Activated CD4-positive, alpha-beta T cell treated with anti-CD3 and anti-CD28 coated beads, Interleukin-2, amount 10 ng/mL, durations not matched to agents 7 days and 5 days (primary cell): Measurements from ENCODE around the gene EXOG. TPM values are rescaled to one million over a fixed set of nuclear protein-coding genes. Genes with fewer than 3 reads are reported as not detected.

Experiments used
- CTCF ChIA-PET: fragments of 350-600 bp; sonication (Branson Sonifier 250); formaldehyde crosslinking; loops from one replicate; lab custom pipeline; 2021; ENCODE audit warnings: antibody characterized with exemption; lab: Charles Lee
- POLR2A ChIA-PET: fragments of 350-600 bp; sonication (Branson Sonifier 250); formaldehyde crosslinking; loops from one replicate; lab custom pipeline; 2021; ENCODE audit warnings: antibody characterized with exemption; lab: Charles Lee
- DNase-seq: peaks from one replicate; pipeline ENCODE4 v3.0.0-alpha.2; 2020
- H3K27ac Mint-ChIP-seq: one replicate; pipeline ENCODE4 v1.8.0; 2021; ENCODE audit warnings: mild to moderate bottlenecking, moderate library complexity, mixed read lengths
- H3K27me3 Mint-ChIP-seq: one replicate; pipeline ENCODE4 v1.8.0; 2021; ENCODE audit warnings: mixed read lengths
- H3K36me3 Mint-ChIP-seq: one replicate; pipeline ENCODE4 v1.8.0; 2021; ENCODE audit warnings: low read depth, mixed read lengths
- H3K4me1 Mint-ChIP-seq: one replicate; pipeline ENCODE4 v1.8.0; 2021; ENCODE audit warnings: mixed read lengths
- H3K4me3 Mint-ChIP-seq: one replicate; pipeline ENCODE4 v1.8.0; 2021; ENCODE audit warnings: mild to moderate bottlenecking, moderate library complexity, mixed read lengths
- H3K9me3 Mint-ChIP-seq: one replicate; pipeline ENCODE4 v1.8.0; 2021; ENCODE audit warnings: mixed read lengths
- total RNA-seq, 2 experiments: library from RNA; stranded (reverse); gene quantifications; one replicate each; pipeline ENCODE4 v1.2.3, GENCODE V29; 2021

The EXOG gene
- total RNA-seq, 2 experiments from 2014 or later = 25.5 to 28.1 TPM

DNA sequence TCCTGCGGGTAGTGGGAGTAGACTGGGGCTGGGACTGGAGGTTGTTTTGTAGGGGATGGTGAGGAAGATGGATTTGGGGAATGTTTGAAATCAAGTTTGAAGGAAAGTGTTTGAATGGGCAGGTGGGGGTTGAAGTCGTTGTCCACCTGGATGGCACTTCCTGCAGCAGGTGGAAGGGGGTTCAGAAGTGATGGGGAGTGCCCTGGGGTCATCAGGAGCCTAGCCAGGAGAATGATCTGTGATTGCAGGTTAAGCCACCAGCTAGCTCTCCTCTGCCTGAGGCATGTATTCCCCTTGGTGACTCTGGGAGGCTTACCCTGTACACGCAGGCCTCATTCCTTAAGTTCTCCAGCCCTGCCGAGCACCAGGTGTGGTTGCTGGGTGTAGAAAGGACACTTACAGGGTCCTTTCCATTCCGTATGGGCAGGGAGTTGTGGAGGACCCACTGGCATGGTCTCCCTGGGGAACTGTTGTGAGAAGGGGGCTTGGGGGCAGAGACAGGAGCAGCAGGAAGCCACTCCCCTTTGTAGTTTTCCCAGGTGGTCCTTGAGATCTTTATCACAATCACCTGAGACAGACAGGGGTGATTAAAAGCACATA lies 19.9 kb upstream of the EXOG start:
- Mint-ChIP-seq H3K4me3 (no peak overlapping the region), H3K4me1 (no peaks in the 10 kb centered on the region), H3K36me3 (peaks cover 3% of the 10 kb centered on the region), H3K27ac (no peak overlapping the region), H3K9me3 (no peaks in the 10 kb centered on the region), H3K27me3 (no peaks in the 10 kb centered on the region)
- ChIA-PET POLR2A (no interaction called here), CTCF (interaction anchor here (1.0 kb wide), 1 partner anchor 17 kb away, joined by 3 read pairs; no protein-coding TSS in a partner anchor)
- no peak for DNase-seq

DNA sequence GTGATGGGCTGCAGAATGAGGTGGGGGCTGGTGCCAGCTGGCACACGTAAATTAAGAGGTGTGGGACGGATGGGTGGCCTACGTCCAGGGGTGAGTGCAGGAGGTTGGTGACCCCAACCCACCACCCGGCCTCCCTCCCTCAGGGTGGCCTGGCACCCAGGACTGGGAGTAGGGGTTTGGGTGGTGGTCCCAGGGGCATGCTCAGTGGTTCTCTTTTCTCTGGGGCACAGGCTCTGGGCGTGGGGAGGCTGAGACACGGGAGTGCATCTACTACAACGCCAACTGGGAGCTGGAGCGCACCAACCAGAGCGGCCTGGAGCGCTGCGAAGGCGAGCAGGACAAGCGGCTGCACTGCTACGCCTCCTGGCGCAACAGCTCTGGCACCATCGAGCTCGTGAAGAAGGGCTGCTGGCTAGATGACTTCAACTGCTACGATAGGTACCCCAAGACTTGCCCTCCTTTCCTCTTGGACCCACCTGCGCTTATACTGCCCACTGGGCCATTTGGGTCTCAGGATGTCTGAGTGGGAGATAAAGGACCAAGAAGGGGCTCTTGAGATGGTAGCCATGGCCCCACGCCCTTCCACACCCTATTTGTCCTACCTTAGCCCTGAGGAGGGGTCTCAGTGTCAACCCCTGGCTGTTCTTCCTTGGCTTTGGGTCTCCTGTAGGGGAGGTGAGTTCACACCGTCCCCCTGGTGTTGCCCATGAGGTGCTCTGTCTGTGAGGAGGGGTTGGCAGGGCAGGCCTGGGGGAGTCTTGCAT lies 18.9 kb upstream of the EXOG start:
- Mint-ChIP-seq H3K36me3 (peaks cover 6% of the 10 kb centered on the region), H3K4me1 (no peaks in the 10 kb centered on the region), H3K4me3 (no peak overlapping the region), H3K27me3 (no peaks in the 10 kb centered on the region), H3K27ac (no peak overlapping the region), H3K9me3 (no peaks in the 10 kb centered on the region)
- CTCF ChIA-PET = interaction anchor here (0.5 kb wide), 1 partner anchor 8 kb away, joined by 4 read pairs; no protein-coding TSS in a partner anchor
- POLR2A ChIA-PET = no interaction called here
- DNase-seq = no peak

DNA sequence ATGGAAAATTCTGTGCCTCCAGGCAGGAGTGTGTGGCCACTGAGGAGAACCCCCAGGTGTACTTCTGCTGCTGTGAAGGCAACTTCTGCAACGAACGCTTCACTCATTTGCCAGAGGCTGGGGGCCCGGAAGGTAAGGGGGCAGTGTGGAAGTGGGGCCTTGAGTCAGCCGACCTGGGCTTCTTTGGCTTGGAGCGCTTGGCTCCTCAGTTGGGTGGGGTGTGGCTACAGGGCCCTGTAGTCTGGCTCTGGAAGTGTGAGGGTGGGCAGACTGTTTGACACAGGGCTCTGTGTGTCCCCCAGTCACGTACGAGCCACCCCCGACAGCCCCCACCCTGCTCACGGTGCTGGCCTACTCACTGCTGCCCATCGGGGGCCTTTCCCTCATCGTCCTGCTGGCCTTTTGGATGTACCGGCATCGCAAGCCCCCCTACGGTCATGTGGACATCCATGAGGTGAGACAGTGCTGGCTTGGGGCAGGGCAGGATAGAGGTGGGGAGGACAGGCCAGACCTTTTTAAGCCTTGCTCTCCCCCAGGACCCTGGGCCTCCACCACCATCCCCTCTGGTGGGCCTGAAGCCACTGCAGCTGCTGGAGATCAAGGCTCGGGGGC lies 18.2 kb upstream of the EXOG start:
- Mint-ChIP-seq H3K4me1 (no peaks in the 10 kb centered on the region), H3K4me3 (no peak overlapping the region), H3K27me3 (no peaks in the 10 kb centered on the region), H3K27ac (no peak overlapping the region), H3K36me3 (peaks cover 11% of the 10 kb centered on the region), H3K9me3 (no peaks in the 10 kb centered on the region)
- no peak for DNase-seq
- ChIA-PET POLR2A (no interaction called here), CTCF (interaction anchor here (0.5 to 4.0 kb wide), 2 partner anchors 7 to 132 kb away, joined by 4 to 28 read pairs; partner anchors contain the start of gene XYLB)

DNA sequence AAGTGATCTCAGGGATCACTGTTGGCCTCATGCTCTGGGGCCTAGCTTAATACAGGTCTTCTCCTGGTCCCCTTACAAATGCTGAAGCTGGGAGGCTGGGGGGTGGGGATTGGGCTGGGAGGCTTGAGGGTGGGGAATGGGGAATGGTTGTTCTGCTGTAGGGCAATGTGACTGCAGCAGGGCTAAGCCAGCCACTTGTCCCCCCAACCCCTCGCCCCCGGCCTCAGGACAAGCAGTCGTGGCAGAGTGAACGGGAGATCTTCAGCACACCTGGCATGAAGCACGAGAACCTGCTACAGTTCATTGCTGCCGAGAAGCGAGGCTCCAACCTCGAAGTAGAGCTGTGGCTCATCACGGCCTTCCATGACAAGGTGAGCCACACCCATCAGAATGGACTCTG lies 17.2 kb upstream of the EXOG start:
- H3K4me1 Mint-ChIP-seq = no peaks in the 10 kb centered on the region
- peaks cover 17% of the 10 kb centered on the region for H3K36me3 Mint-ChIP-seq
- ChIA-PET POLR2A (no interaction called here), CTCF (interaction anchor here (4.0 kb wide), 1 partner anchor 133 kb away, joined by 28 read pairs; the partner anchor contains the start of gene XYLB)
- no peak overlapping the region for H3K27ac Mint-ChIP-seq
- H3K27me3 Mint-ChIP-seq = no peaks in the 10 kb centered on the region
- no peak overlapping the region for H3K4me3 Mint-ChIP-seq
- no peaks in the 10 kb centered on the region for H3K9me3 Mint-ChIP-seq
- no peak for DNase-seq

DNA sequence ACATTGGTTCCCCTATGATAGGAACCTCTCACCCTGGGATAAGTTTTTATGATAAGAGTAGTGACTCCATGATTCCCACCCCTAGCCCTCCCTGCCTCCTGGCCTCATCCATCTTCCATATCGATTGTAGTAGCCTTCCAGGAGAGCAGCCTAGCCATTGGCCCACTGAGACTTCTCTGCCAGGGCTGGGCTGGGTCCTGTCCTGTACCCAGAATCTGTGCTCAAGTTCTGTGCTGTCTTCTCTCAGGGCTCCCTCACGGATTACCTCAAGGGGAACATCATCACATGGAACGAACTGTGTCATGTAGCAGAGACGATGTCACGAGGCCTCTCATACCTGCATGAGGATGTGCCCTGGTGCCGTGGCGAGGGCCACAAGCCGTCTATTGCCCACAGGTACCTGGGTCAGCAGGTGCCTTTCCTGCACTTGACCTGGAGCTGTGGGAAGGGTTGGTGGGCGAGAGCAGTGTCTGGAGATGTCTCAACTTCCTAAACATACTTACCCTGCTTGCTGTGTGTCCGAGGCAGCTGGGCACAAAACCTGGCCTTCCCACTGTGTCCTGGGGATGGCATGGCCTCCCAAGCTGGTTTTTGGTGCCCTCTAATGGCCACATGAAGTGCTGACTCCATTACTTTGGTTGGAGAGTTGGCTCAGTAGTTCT lies 16.6 kb upstream of the EXOG start:
- DNase-seq = peak; percentile 63
- peak overlapping the region; percentile 68 for H3K27ac Mint-ChIP-seq
- no peaks in the 10 kb centered on the region for H3K4me1 Mint-ChIP-seq
- peaks cover 17% of the 10 kb centered on the region for H3K36me3 Mint-ChIP-seq
- ChIA-PET CTCF (interaction anchor here (0.6 to 4.0 kb wide), 7 partner anchors 8 to 343 kb away, joined by 3 to 28 read pairs (median 5); partner anchors contain the start of genes ACAA1, EXOG and XYLB), POLR2A (no interaction called here)
- H3K4me3 Mint-ChIP-seq = no peak overlapping the region
- H3K27me3 Mint-ChIP-seq = no peaks in the 10 kb centered on the region
- no peaks in the 10 kb centered on the region for H3K9me3 Mint-ChIP-seq

DNA sequence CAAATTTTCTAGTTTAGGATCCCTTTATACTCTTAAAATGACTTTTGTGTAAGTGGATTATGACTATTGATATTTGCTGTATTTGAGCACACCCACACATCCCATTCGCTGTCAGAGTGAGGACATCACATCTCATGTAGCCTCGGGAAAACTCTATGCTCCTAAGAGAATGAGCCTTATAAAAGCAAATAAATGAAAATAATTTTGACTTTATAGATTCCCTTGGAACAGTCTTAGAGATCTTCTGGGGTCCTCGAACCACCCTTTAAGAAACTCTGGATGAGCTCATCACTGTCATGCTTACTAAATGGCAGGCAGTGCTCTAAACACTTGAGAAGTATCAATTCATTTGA lies 16.1 kb upstream of the EXOG start:
- CTCF ChIA-PET = interaction anchor here (0.6 to 4.0 kb wide), 8 partner anchors 9 to 343 kb away, joined by 3 to 28 read pairs (median 4); partner anchors contain the start of genes ACAA1, EXOG and XYLB
- Mint-ChIP-seq H3K4me3 (no peak overlapping the region), H3K27ac (no peak overlapping the region), H3K36me3 (peaks cover 17% of the 10 kb centered on the region), H3K9me3 (no peaks in the 10 kb centered on the region), H3K4me1 (no peaks in the 10 kb centered on the region), H3K27me3 (no peaks in the 10 kb centered on the region)
- POLR2A ChIA-PET = interaction anchor here (0.7 kb wide), 1 partner anchor 328 kb away, joined by 3 read pairs; no protein-coding TSS in a partner anchor
- DNase-seq = no peak

DNA sequence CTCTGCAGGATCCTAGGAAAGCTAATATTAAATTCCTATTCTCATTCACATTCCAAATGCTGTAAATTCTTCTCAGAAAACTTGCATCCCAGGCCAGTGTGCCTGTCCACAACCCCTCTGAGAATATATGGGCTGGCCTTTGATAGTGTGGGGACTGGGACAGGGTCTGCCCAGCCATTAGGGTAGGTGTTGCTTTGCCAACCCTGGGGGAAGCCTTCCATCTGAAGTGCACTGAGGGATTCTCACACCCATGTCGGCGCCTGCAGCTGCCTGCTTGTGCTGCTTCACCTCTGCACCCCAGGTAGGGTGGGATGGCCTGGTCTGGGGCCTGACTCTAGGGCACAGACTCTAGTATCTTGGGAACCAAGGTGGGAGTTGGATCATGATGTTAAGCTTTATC lies 15.2 kb upstream of the EXOG start:
- CTCF ChIA-PET = interaction anchor here (0.5 to 4.0 kb wide), 9 partner anchors 9 to 364 kb away, joined by 3 to 28 read pairs (median 5); partner anchors contain the start of genes EXOG and XYLB
- Mint-ChIP-seq H3K27ac (no peak overlapping the region), H3K4me1 (no peaks in the 10 kb centered on the region), H3K4me3 (no peak overlapping the region), H3K27me3 (no peaks in the 10 kb centered on the region), H3K9me3 (no peaks in the 10 kb centered on the region), H3K36me3 (peaks cover 17% of the 10 kb centered on the region)
- POLR2A ChIA-PET = interaction anchor here (0.7 to 0.8 kb wide), 2 partner anchors 11 to 329 kb away, joined by 3 to 4 read pairs; no protein-coding TSS in a partner anchor
- DNase-seq = no peak

DNA sequence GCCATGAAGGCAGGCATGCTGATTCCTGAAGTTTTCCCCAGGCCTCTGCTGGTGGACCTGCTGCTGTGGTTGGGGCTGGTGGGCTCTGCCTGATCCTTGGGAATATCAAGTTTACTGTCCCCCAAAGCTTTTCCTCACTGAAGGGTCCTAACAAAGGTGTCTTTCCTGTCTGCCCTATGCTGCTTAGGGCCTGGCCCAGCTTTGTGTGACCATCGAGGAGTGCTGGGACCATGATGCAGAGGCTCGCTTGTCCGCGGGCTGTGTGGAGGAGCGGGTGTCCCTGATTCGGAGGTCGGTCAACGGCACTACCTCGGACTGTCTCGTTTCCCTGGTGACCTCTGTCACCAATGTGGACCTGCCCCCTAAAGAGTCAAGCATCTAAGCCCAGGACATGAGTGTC lies 13.2 kb upstream of the EXOG start:
- ChIA-PET CTCF (interaction anchor here (1.2 kb wide), 1 partner anchor 136 kb away, joined by 3 read pairs; the partner anchor contains the start of gene XYLB), POLR2A (no interaction called here)
- Mint-ChIP-seq H3K4me1 (no peaks in the 10 kb centered on the region), H3K9me3 (no peaks in the 10 kb centered on the region), H3K27me3 (no peaks in the 10 kb centered on the region), H3K27ac (no peak overlapping the region), H3K36me3 (peaks cover 17% of the 10 kb centered on the region), H3K4me3 (no peak overlapping the region)
- no peak for DNase-seq

DNA sequence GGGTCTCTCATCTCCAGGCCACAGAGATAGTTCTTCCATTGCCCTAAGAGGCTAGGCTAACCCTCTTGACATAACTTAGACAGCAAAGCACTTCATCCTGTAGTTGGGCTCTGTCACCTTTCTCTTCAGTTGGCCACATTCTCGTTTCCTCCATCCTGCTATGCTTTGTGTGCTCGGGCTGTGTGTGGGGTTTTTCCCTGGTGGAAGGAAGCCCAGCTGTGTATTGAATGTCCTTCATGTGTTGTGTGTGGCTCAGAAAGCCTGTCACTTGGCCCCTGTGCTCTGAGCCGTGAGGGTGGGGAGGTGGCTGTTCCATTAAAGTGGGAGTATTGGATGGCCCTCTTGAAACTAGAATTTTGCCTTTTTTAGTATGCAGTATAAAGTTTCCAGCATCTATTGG lies 8.8 kb upstream of the EXOG start:
- Mint-ChIP-seq H3K27ac (no peak overlapping the region), H3K4me1 (no peaks in the 10 kb centered on the region), H3K4me3 (no peak overlapping the region), H3K27me3 (no peaks in the 10 kb centered on the region), H3K9me3 (no peaks in the 10 kb centered on the region), H3K36me3 (peaks cover 10% of the 10 kb centered on the region)
- no peak for DNase-seq
- CTCF ChIA-PET = no interaction called here
- POLR2A ChIA-PET = no interaction called here

DNA sequence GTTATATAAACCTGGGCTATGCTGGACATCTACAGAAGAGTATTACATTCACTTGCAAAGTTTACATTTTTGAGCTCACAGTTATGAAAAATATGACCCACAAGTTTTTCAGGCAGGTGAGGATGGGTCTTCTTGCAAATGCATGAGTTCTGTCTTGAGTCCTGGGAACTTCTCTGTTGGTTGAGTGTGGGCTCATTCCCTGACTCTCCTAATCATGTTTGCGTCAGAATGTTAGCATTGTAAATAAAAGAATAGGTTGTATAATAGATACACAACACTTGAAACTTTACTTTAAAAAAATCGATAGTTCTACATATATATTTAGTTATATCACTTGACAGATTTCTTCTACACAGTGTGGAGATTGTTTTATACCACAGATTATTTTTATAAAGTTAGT lies 7.2 kb upstream of the EXOG start:
- POLR2A ChIA-PET = no interaction called here

DNA sequence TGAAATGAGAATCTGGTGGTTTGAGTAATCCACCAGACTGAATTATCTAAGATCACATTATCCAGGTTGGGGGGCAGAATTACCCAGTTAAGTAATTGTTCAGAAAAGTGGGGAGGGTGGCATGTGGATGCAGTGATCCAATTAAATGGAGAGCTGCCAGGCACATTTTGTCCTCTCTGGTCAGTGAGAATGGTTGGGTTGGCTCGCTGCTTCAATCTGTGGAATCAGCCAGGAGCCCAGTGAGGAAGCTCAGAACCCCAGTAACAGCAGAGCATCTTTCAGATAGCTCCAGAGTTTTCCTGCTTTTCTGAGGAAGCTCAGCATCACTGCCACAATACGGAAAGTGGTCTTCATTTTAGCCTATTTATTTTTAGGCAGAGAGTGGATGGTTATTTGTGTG lies 6.4 kb upstream of the EXOG start:
- Mint-ChIP-seq H3K36me3 (no peaks in the 10 kb centered on the region), H3K9me3 (no peaks in the 10 kb centered on the region), H3K4me3 (no peak overlapping the region), H3K27ac (no peak overlapping the region), H3K4me1 (no peaks in the 10 kb centered on the region), H3K27me3 (no peaks in the 10 kb centered on the region)
- DNase-seq = no peak
- CTCF ChIA-PET = interaction anchor here (0.6 to 2.5 kb wide), 4 partner anchors 9 to 636 kb away, joined by 3 to 13 read pairs (median 3); no protein-coding TSS in a partner anchor
- POLR2A ChIA-PET = no interaction called here

More for the DNA sequence above, 7.2 kb upstream of the EXOG start:
- Mint-ChIP-seq H3K4me1 (no peaks in the 10 kb centered on the region), H3K27ac (no peak overlapping the region), H3K36me3 (no peaks in the 10 kb centered on the region), H3K4me3 (no peak overlapping the region), H3K9me3 (no peaks in the 10 kb centered on the region), H3K27me3 (no peaks in the 10 kb centered on the region)
- CTCF ChIA-PET = interaction anchor here (1.2 to 2.5 kb wide), 2 partner anchors 9 to 13 kb away, joined by 3 to 13 read pairs; no protein-coding TSS in a partner anchor
- DNase-seq = no peak
